HepG2 (cell line): ENCODE measurements around the gene UBR1. TPM values are rescaled to one million over a fixed set of nuclear protein-coding genes. Genes with fewer than 3 reads are reported as not detected.
A peak's percentile ranks its signal among the peaks of the same experiment; 100 is the strongest.

ENCODE experiments used
- ATAC-seq: fragments of 200-7000 bp; cut with Tn5 transposase; 3 replicates; pipeline ENCODE4 v1.9.1; 2020; ENCODE audit warnings: mild to moderate bottlenecking, moderate library complexity
- BruUV-seq: library from RNA; stranded (reverse); fragments of 400-500 nt; replicated peaks from 2 replicates; lab custom pipeline; 2021; lab: Mats Ljungman, UMichigan
- CTCF ChIA-PET: fragments of 300-600 bp; formaldehyde crosslinking; extraction: SDS; loops from one replicate; lab custom pipeline; 2021; ENCODE audit warnings: low total read pairs, inconsistent platforms, low intra/inter-chr PET ratio; lab: Yijun Ruan, JAX
- POLR2A ChIA-PET: fragments of 350-600 bp; sonication (Branson Sonifier 250); formaldehyde crosslinking; loops from one replicate; lab custom pipeline; 2020; ENCODE audit warnings: antibody characterized with exemption, inconsistent platforms; lab: Yijun Ruan, JAX
- DNase-seq: peaks from one replicate; pipeline ENCODE4 v3.0.0-alpha.2; 2015; ENCODE audit warnings: low spot score
- FAIRE-seq: peaks from 3 replicates; lab custom pipeline; 2011; peaks lifted over from hg19 to GRCh38; lab: Jason Lieb, UNC
- H2AFZ ChIP-seq: one replicate; pipeline ENCODE4 v1.6.1; 2011; ENCODE audit warnings: low read length, inconsistent platforms
- H3K27ac ChIP-seq: fragments of 300-600 bp; 3 replicates; pipeline ENCODE4 v1.8.0; 2011; ENCODE audit warnings: mixed run types, mild to moderate bottlenecking, mixed read lengths, low read length, inconsistent platforms; ENCODE audit not compliant: insufficient read depth; ENCODE audit errors: extremely low read length
- H3K27me3 ChIP-seq, 2 experiments: fragments of 200-600 bp in 1 of 2; 2 replicates in 1 of 2; 3 replicates in 1 of 2; pipeline versions ENCODE4 v1.6.0 to v1.8.0; 2011; ENCODE audit warnings: low read length in 2 of 2, mild to moderate bottlenecking in 2 of 2, moderate library complexity in 2 of 2, inconsistent platforms in 1 of 2; ENCODE audit not compliant: insufficient read depth in 2 of 2, control insufficient read depth in 1 of 2
- H3K36me3 ChIP-seq, 2 experiments: fragments of 200-600 bp in 1 of 2; replicated peaks in 1 of 2; 2 replicates in 1 of 2; 3 replicates in 1 of 2; pipeline versions ENCODE4 v1.5.1 to v1.8.0; 2011; ENCODE audit warnings: low read length in 2 of 2, inconsistent platforms in 1 of 2; ENCODE audit not compliant: insufficient read depth in 2 of 2, control insufficient read depth in 1 of 2
- H3K4me1 ChIP-seq: 2 replicates; pipeline ENCODE4 v1.5.1; 2012; ENCODE audit warnings: low read length, inconsistent platforms; ENCODE audit not compliant: insufficient read depth
- H3K4me2 ChIP-seq: 2 replicates; pipeline ENCODE4 v1.6.0; 2011; ENCODE audit warnings: low read depth, low read length, inconsistent platforms
- H3K4me3 ChIP-seq, 3 experiments: fragments of 200-600 bp in 1 of 3; sonication (generic), shearing (Covaris generic) in 1 of 3; replicated peaks in 1 of 3; 2 replicates each; pipeline ENCODE4 v1.5.1; 2011 to 2016; ENCODE audit warnings: low read length in 3 of 3, inconsistent platforms in 2 of 3, low read depth in 2 of 3, mild to moderate bottlenecking in 2 of 3, control low read depth in 1 of 3, mixed read lengths in 1 of 3; ENCODE audit not compliant: insufficient read depth in 1 of 3
- H3K79me2 ChIP-seq: one replicate; pipeline ENCODE4 v1.6.1; 2011; ENCODE audit warnings: low read length, inconsistent platforms; ENCODE audit not compliant: insufficient read depth
- H3K9ac ChIP-seq: 2 replicates; pipeline ENCODE4 v1.6.0; 2011; ENCODE audit warnings: mild to moderate bottlenecking, low read depth, low read length, inconsistent platforms; ENCODE audit not compliant: insufficient read depth
- H3K9me3 ChIP-seq: 2 replicates; pipeline ENCODE4 v1.5.1; 2012; ENCODE audit warnings: mild to moderate bottlenecking, low read length
- H4K20me1 ChIP-seq: 2 replicates; pipeline ENCODE4 v1.6.0; 2011; ENCODE audit warnings: inconsistent platforms, mild to moderate bottlenecking, low read length, moderate library complexity; ENCODE audit not compliant: insufficient read depth
- ATF1 ChIP-seq: IDR thresholded peaks from 2 replicates; pipeline ENCODE4 v1.6.1; 2016; ENCODE audit warnings: mild to moderate bottlenecking, control low read depth
- GABPA ChIP-seq, 2 experiments: IDR thresholded peaks; 2 replicates each; pipeline ENCODE4 v1.6.1; 2011 to 2016; ENCODE audit warnings: low read depth in 2 of 2, low read length in 1 of 2, missing biosample characterization in 1 of 2, missing genetic modification characterization in 1 of 2
- HNRNPH1 ChIP-seq: fragments of 200-400 bp; formaldehyde crosslinking; optimal IDR thresholded peaks from 2 replicates; pipeline ENCODE3; 2017; ENCODE audit warnings: mild to moderate bottlenecking, low read depth, low read length
- SNAPC2 ChIP-seq: sonication (generic); formaldehyde crosslinking; IDR thresholded peaks from 2 replicates; pipeline ENCODE4 v1.8.1; 2022; ENCODE audit warnings: mild to moderate bottlenecking, missing genetic modification reagents
- TOE1 ChIP-seq: sonication (generic); formaldehyde crosslinking; IDR thresholded peaks from 2 replicates; pipeline ENCODE4 v1.4.0; 2020; ENCODE audit warnings: mild to moderate bottlenecking, missing genetic modification reagents
- ZNF24 ChIP-seq: fragments of 450-650 bp; IDR thresholded peaks from 2 replicates; pipeline ENCODE4 v1.6.1; 2017; ENCODE audit warnings: antibody characterized with exemption, mild to moderate bottlenecking
- WGBS: methylation state at CpG from one replicate; pipeline ENCODE4 v1.1.6; 2017; ENCODE audit warnings: low lambda C conversion rate; 5-methylcytosine and 5-hydroxymethylcytosine counted together
- in situ Hi-C: cut with HindIII; loops from 2 replicates; pipeline ENCODE4 v1.10.0; 2017; ENCODE audit warnings: low pct_unique_long_range_greater_than_20kb; ENCODE audit not compliant: extremely low pct_ligation_motif_present
- intact Hi-C: fragments of 100-400 bp; cut with micrococcal nuclease; formaldehyde crosslinking; loops from one replicate; pipeline ENCODE4 v1.10.0; 2022; ENCODE audit not compliant: unreplicated experiment
- polyA plus RNA-seq, 8 experiments: library from polyadenylated mRNA; depleted of rRNA in 3 of 8; stranded (reverse) in 7 of 8; unstranded in 1 of 8; fragments of >200 nt; fragmentation: Illumina TruSeq in 4 of 8; extraction: Trizol in 4 of 8; gene quantifications; 2 replicates each; pipeline versions ENCODE4 v1.2.1 to v1.2.3, GENCODE V29; 2011 to 2016; ENCODE audit warnings: low read depth in 4 of 8, missing spikeins in 1 of 8, mixed read lengths in 1 of 8; ENCODE audit not compliant: insufficient read depth in 1 of 8
- total RNA-seq, 5 experiments: library from RNA; depleted of rRNA; stranded (reverse); fragments of >200 nt; fragmentation: Illumina TruSeq; extraction: Trizol; gene quantifications; 2 replicates each; pipeline ENCODE4 v1.2.3, GENCODE V29; 2016; ENCODE audit warnings: low read depth in 1 of 5
- TF ChIP-seq, protein P1 (sequence below): sonication (generic); formaldehyde crosslinking; IDR thresholded peaks from one replicate; pipeline ENCODE4 v1.5.1; 2020; ENCODE audit warnings: mild to moderate bottlenecking, missing genetic modification reagents; ENCODE audit errors: not compliant biosample characterization
- TF ChIP-seq, protein P2 (sequence below): sonication (generic); formaldehyde crosslinking; IDR thresholded peaks from 2 replicates; pipeline ENCODE4 v1.4.0; 2020; ENCODE audit warnings: missing genetic modification reagents
- TF ChIP-seq, protein P3 (sequence below): sonication (generic); formaldehyde crosslinking; IDR thresholded peaks from 2 replicates; pipeline ENCODE4 v1.8.1; 2023; ENCODE audit warnings: mild to moderate bottlenecking, inconsistent platforms, moderate library complexity, missing genetic modification reagents, borderline replicate concordance

UBR1 gene
- total and polyA plus RNA-seq, 2 of the 13 experiments (the other 11 are each of a cell fraction or from before 2014, with no cell fraction given): 6.4 to 18.0 TPM

DNA sequence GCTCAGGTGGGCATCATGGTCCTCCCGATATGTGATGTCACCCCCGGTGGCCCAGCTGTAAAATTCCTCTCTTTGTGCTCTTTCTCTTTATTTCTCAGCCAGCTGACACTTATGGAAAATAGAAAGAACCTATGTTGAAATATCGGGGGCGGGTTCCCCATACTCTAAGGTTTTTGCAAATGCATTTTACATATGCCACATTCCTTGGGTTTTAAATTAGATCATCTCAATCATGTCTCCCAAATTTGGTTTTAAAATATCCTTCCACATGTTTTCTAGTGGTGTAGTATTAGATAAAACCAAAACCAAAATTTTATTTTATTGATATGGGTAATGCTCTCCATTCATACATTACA is 23.1 kb upstream of the UBR1 start:
- no peak overlapping the region for H3K27ac ChIP-seq
- TF ChIP-seq SNAPC2 (no peak), GABPA (IDR thresholded peaks at IDR 0.05; ENCODE audit: low read depth, low read length) (no peak), GABPA (CRISPR knock-in tag; IDR thresholded peaks at IDR 0.05; ENCODE audit: low read depth) (no peak), ATF1 (no peak), ZNF24 (no peak), TOE1 (CRISPR knock-in tag) (no peak), HNRNPH1 (no peak)
- TF ChIP-seq, protein P1, sequence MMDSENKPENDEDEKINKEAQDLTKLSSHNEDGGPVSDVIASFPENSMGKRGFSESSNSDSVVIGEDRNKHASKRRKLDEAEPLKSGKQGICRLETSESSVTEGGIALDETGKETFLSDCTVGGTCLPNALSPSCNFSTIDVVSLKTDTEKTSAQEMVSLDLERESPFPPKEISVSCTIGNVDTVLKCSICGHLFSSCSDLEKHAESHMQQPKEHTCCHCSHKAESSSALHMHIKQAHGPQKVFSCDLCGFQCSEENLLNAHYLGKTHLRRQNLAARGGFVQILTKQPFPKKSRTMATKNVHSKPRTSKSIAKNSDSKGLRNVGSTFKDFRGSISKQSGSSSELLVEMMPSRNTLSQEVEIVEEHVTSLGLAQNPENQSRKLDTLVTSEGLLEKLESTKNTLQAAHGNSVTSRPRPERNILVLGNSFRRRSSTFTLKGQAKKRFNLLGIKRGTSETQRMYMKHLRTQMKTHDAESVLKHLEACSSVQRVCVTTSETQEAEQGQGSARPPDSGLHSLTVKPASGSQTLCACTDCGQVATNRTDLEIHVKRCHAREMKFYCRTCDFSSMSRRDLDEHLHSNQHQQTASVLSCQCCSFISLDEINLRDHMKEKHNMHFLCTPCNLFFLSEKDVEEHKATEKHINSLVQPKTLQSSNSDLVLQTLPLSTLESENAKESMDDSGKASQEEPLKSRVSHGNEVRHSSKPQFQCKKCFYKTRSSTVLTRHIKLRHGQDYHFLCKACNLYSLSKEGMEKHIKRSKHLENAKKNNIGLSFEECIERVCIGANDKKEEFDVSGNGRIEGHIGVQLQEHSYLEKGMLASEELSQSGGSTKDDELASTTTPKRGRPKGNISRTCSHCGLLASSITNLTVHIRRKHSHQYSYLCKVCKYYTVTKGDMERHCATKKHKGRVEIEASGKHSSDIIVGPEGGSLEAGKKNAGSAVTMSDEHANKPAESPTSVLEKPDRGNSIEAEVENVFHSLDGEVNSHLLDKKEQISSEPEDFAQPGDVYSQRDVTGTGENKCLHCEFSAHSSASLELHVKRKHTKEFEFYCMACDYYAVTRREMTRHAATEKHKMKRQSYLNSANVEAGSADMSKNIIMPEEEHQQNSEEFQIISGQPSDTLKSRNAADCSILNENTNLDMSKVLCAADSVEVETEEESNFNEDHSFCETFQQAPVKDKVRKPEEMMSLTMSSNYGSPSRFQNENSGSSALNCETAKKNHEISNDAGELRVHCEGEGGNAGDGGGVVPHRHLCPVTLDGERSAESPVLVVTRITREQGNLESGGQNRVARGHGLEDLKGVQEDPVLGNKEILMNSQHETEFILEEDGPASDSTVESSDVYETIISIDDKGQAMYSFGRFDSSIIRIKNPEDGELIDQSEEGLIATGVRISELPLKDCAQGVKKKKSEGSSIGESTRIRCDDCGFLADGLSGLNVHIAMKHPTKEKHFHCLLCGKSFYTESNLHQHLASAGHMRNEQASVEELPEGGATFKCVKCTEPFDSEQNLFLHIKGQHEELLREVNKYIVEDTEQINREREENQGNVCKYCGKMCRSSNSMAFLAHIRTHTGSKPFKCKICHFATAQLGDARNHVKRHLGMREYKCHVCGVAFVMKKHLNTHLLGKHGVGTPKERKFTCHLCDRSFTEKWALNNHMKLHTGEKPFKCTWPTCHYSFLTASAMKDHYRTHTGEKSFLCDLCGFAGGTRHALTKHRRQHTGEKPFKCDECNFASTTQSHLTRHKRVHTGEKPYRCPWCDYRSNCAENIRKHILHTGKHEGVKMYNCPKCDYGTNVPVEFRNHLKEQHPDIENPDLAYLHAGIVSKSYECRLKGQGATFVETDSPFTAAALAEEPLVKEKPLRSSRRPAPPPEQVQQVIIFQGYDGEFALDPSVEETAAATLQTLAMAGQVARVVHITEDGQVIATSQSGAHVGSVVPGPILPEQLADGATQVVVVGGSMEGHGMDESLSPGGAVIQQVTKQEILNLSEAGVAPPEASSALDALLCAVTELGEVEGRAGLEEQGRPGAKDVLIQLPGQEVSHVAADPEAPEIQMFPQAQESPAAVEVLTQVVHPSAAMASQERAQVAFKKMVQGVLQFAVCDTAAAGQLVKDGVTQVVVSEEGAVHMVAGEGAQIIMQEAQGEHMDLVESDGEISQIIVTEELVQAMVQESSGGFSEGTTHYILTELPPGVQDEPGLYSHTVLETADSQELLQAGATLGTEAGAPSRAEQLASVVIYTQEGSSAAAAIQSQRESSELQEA (CRISPR knock-in tag): no peak
- TF ChIP-seq, protein P2, sequence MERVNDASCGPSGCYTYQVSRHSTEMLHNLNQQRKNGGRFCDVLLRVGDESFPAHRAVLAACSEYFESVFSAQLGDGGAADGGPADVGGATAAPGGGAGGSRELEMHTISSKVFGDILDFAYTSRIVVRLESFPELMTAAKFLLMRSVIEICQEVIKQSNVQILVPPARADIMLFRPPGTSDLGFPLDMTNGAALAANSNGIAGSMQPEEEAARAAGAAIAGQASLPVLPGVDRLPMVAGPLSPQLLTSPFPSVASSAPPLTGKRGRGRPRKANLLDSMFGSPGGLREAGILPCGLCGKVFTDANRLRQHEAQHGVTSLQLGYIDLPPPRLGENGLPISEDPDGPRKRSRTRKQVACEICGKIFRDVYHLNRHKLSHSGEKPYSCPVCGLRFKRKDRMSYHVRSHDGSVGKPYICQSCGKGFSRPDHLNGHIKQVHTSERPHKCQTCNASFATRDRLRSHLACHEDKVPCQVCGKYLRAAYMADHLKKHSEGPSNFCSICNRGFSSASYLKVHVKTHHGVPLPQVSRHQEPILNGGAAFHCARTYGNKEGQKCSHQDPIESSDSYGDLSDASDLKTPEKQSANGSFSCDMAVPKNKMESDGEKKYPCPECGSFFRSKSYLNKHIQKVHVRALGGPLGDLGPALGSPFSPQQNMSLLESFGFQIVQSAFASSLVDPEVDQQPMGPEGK (CRISPR knock-in tag): 0 out of 2 replicates have a peak, but pooled peaks have one; percentile 1
- TF ChIP-seq, protein P3, sequence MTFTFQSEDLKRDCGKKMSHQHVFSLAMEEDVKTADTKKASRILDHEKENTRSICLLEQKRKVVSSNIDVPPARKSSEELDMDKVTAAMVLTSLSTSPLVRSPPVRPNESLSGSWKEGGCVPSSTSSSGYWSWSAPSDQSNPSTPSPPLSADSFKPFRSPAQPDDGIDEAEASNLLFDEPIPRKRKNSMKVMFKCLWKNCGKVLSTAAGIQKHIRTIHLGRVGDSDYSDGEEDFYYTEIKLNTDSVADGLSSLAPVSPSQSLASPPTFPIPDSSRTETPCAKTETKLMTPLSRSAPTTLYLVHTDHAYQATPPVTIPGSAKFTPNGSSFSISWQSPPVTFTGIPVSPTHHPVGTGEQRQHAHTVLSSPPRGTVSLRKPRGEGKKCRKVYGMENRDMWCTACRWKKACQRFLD (CRISPR knock-in tag): no peak

More for the DNA sequence above, 23.1 kb upstream of the UBR1 start:
- no peak overlapping the region for H3K4me3 ChIP-seq
- FAIRE-seq: no peak
- BruUV-seq: no TSS peak
- WGBS: 34% methylated on average over 4 of the region's 4 CpGs
- H3K27me3 ChIP-seq: no peaks in the 10 kb centered on the region; a peak in 1 of 5 replicates
- peaks cover 2% of the 10 kb centered on the region for H3K79me2 ChIP-seq
- H3K4me2 ChIP-seq: peak overlapping the region; percentile 40; the same call in 1 of the 2 replicates
- H3K9me3 ChIP-seq: peaks cover 5% of the 10 kb centered on the region; the same call in 1 of the 2 replicates
- intact Hi-C loops (no loop called here), in situ Hi-C loops (no loop called here)
- ATAC-seq: no peak
- H3K4me1 ChIP-seq: peaks cover 65% of the 10 kb centered on the region
- POLR2A ChIA-PET: no interaction called here
- CTCF ChIA-PET: no interaction called here
- no peaks in the 10 kb centered on the region for H4K20me1 ChIP-seq
- no peak overlapping the region for H2AFZ ChIP-seq
- H3K9ac ChIP-seq: no peak overlapping the region
- H3K36me3 ChIP-seq: no peaks in the 10 kb centered on the region
- no peak for DNase-seq
